Measurements from ENCODE around the gene PPP1R7. TPM values are rescaled to one million over a fixed set of nuclear protein-coding genes. Genes with fewer than 3 reads are reported as not detected.

The PPP1R7 gene
- total RNA-seq, 1 experiment from 2014 or later, result 39.5 TPM

DNA sequence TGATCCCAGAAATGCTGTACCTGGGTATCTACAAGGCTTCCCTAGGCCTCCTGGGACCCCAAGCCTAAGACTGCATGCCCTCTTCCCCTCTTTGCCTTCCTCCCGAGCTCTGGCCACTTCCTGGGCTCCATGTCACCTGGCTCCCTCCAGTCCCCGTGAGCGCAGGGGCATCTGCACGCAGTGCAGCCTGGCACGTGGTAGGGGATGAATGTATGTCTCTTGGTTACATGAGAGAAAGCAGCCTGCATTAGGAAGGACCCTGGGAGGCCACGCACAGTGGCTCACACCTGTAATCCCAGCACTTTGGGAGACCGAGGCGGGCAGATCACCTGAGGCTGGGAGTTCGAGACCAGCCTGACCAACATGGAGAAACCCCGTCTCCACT lies 16.8 kb upstream of the PPP1R7 start:
- no peak overlapping the region for H3K9ac ChIP-seq (ENCODE audit: low read length)
- H3K27ac ChIP-seq (ENCODE audit: low read length), result no peak overlapping the region
- DNase-seq, result no peak
- H3K36me3 ChIP-seq (ENCODE audit: insufficient read depth, low read length), result no peaks in the 10 kb centered on the region; the same call in 1 of the 2 replicates
- no peak overlapping the region for H3K4me3 ChIP-seq (ENCODE audit: low read length)
- H3K9me3 ChIP-seq (ENCODE audit: low read length), result no peaks in the 10 kb centered on the region
- no peaks in the 10 kb centered on the region for H3K27me3 ChIP-seq (ENCODE audit: low read length)
- H3K9me2 ChIP-seq (replicated peaks; ENCODE audit: insufficient read depth, low read length), result no peaks in the 10 kb centered on the region
- H4K20me1 ChIP-seq (ENCODE audit: insufficient read depth, low read depth, low read length), result no peaks in the 10 kb centered on the region
- no peaks in the 10 kb centered on the region for H3K4me1 ChIP-seq (ENCODE audit: low read length)
- H2AFZ ChIP-seq (ENCODE audit: low read length), result no peak overlapping the region
- no peak overlapping the region for H3K4me2 ChIP-seq (ENCODE audit: low read depth, low read length, poor library complexity, severe bottlenecking)
- no peaks in the 10 kb centered on the region for H3K79me2 ChIP-seq (ENCODE audit: low read length)

DNA sequence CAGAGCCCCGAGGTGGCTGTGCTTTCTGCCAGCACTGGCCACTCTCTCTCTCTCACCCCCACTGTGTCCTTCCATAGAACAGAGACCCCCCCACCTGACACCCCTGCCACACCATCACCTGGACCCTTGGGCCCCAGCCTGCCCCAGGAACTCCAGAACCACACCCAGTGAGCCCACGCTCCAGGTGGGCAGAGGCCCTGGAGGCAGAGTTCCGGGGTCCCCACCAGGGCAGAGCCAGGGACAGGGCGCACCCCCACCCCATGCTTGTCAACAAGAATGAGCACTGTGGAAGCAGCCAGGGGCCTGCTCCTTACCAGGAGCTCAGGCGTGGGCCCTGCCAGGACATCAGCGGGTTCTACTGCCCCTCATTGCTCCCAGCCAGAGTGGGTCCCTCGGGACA lies 15.6 kb upstream of the PPP1R7 start:
- no peaks in the 10 kb centered on the region for H4K20me1 ChIP-seq (ENCODE audit: insufficient read depth, low read depth, low read length)
- H3K9me2 ChIP-seq (replicated peaks; ENCODE audit: insufficient read depth, low read length), result no peaks in the 10 kb centered on the region
- H3K36me3 ChIP-seq (ENCODE audit: insufficient read depth, low read length), result no peaks in the 10 kb centered on the region; the same call in 1 of the 2 replicates
- no peak overlapping the region for H3K27ac ChIP-seq (ENCODE audit: low read length)
- H3K4me3 ChIP-seq (ENCODE audit: low read length), result no peak overlapping the region
- no peaks in the 10 kb centered on the region for H3K27me3 ChIP-seq (ENCODE audit: low read length)
- H3K4me1 ChIP-seq (ENCODE audit: low read length), result no peaks in the 10 kb centered on the region
- no peak overlapping the region for H3K4me2 ChIP-seq (ENCODE audit: low read depth, low read length, poor library complexity, severe bottlenecking)
- H3K9ac ChIP-seq (ENCODE audit: low read length), result no peak overlapping the region
- no peaks in the 10 kb centered on the region for H3K9me3 ChIP-seq (ENCODE audit: low read length)
- no peak for DNase-seq
- no peak overlapping the region for H2AFZ ChIP-seq (ENCODE audit: low read length)
- no peaks in the 10 kb centered on the region for H3K79me2 ChIP-seq (ENCODE audit: low read length)

DNA sequence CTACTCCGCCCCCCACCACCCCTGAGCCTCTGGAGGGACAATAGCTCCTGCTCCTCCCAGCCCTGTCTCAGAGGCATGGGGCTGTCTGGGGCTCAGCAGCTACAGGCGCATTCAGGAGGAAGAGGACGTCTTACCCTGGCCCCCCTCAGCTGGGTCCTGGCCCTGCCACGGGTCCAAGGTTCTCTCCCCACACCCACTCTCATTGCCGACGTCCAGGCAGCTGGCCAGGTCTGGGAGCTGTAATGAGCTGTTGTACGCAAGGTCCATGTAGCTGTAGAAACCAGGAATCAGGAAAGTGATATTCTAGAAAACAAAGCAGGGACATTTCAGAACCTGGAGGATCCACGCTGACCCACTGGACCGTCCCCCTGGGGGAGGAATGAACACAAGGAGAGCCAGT lies 14.5 kb upstream of the PPP1R7 start:
- Histone ChIP-seq H3K9me2 (replicated peaks; ENCODE audit: insufficient read depth, low read length) (no peaks in the 10 kb centered on the region), H3K9ac (ENCODE audit: low read length) (no peak overlapping the region), H2AFZ (ENCODE audit: low read length) (no peak overlapping the region), H3K4me1 (ENCODE audit: low read length) (no peaks in the 10 kb centered on the region), H3K79me2 (ENCODE audit: low read length) (0 out of 2 replicates have a peak, but pooled peaks cover 1% of the 10 kb centered on the region), H3K36me3 (ENCODE audit: insufficient read depth, low read length) (no peaks in the 10 kb centered on the region), H3K4me3 (ENCODE audit: low read length) (no peak overlapping the region), H3K27me3 (ENCODE audit: low read length) (no peaks in the 10 kb centered on the region), H3K27ac (ENCODE audit: low read length) (no peak overlapping the region), H4K20me1 (ENCODE audit: insufficient read depth, low read depth, low read length) (no peaks in the 10 kb centered on the region), H3K9me3 (ENCODE audit: low read length) (no peaks in the 10 kb centered on the region), H3K4me2 (ENCODE audit: low read depth, low read length, poor library complexity, severe bottlenecking) (no peak overlapping the region)
- DNase-seq, result no peak

DNA sequence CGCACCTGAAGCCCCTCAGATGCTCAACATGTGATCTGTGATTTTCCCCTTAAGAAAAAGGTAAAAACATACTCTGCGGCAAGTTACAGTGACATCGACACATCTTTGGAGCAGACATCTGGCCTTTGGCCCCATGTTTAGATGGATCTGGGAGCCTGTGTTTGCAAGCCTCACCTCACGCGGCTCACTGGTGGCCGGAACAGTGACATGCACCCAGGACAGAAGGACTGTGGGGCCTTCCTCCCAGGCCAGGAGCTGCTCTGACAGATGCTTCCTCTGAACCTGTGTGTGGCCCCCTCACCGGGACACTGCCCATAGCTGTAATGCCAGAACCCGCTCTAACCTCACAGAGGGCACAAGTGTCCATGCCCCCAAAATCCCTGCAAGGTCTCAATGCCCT lies 14.1 kb upstream of the PPP1R7 start:
- no peaks in the 10 kb centered on the region for H3K9me3 ChIP-seq (ENCODE audit: low read length)
- no peaks in the 10 kb centered on the region for H3K4me1 ChIP-seq (ENCODE audit: low read length)
- H3K4me2 ChIP-seq (ENCODE audit: low read depth, low read length, poor library complexity, severe bottlenecking), result no peak overlapping the region
- H3K4me3 ChIP-seq (ENCODE audit: low read length), result no peak overlapping the region
- H3K36me3 ChIP-seq (ENCODE audit: insufficient read depth, low read length), result no peaks in the 10 kb centered on the region
- no peaks in the 10 kb centered on the region for H4K20me1 ChIP-seq (ENCODE audit: insufficient read depth, low read depth, low read length)
- H3K79me2 ChIP-seq (ENCODE audit: low read length), result 0 out of 2 replicates have a peak, but pooled peaks cover 3% of the 10 kb centered on the region
- H3K9me2 ChIP-seq (replicated peaks; ENCODE audit: insufficient read depth, low read length), result no peaks in the 10 kb centered on the region
- no peak overlapping the region for H3K9ac ChIP-seq (ENCODE audit: low read length)
- no peak for DNase-seq
- H3K27me3 ChIP-seq (ENCODE audit: low read length), result no peaks in the 10 kb centered on the region
- H2AFZ ChIP-seq (ENCODE audit: low read length), result no peak overlapping the region
- H3K27ac ChIP-seq (ENCODE audit: low read length), result no peak overlapping the region

DNA sequence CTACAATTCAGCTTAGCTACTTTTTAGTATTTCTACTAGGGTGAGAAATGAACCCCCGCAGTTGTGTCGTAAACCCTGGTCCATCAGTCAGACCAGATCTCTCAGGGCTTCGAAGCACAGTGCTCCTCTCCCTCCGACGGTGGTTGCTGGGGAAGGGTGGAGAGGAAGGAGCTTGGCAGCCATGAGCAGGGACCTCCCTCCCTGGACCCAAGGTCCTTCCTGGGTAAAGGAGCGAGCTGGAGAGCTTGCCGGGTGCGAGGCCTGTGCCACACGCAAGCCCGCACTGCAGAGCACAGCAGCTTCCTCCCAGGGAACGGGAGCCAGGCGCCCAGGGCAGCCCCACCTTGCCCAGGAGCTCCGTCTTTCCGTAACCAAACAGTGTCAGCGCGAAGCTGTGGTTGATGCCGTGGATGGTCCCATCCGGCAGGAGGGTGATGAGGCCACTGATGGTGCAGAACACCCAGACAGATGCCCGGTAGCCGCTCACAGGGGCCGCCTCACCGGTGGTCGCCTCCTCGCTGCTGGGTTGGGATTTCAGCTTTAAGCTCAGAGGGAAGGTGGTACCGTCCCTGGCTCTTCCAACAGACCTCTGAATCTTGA lies 13.5 kb upstream of the PPP1R7 start:
- no peak overlapping the region for H3K27ac ChIP-seq (ENCODE audit: low read length)
- no peaks in the 10 kb centered on the region for H3K9me2 ChIP-seq (replicated peaks; ENCODE audit: insufficient read depth, low read length)
- H3K79me2 ChIP-seq (ENCODE audit: low read length), result peaks cover 5% of the 10 kb centered on the region; the same call in 1 of the 2 replicates
- H3K9me3 ChIP-seq (ENCODE audit: low read length), result no peaks in the 10 kb centered on the region
- H2AFZ ChIP-seq (ENCODE audit: low read length), result no peak overlapping the region
- no peak overlapping the region for H3K9ac ChIP-seq (ENCODE audit: low read length)
- H4K20me1 ChIP-seq (ENCODE audit: insufficient read depth, low read depth, low read length), result no peaks in the 10 kb centered on the region
- DNase-seq, result no peak
- no peaks in the 10 kb centered on the region for H3K4me1 ChIP-seq (ENCODE audit: low read length)
- no peak overlapping the region for H3K4me3 ChIP-seq (ENCODE audit: low read length)
- H3K27me3 ChIP-seq (ENCODE audit: low read length), result no peaks in the 10 kb centered on the region
- H3K4me2 ChIP-seq (ENCODE audit: low read depth, low read length, poor library complexity, severe bottlenecking), result no peak overlapping the region
- H3K36me3 ChIP-seq (ENCODE audit: insufficient read depth, low read length), result no peaks in the 10 kb centered on the region

DNA sequence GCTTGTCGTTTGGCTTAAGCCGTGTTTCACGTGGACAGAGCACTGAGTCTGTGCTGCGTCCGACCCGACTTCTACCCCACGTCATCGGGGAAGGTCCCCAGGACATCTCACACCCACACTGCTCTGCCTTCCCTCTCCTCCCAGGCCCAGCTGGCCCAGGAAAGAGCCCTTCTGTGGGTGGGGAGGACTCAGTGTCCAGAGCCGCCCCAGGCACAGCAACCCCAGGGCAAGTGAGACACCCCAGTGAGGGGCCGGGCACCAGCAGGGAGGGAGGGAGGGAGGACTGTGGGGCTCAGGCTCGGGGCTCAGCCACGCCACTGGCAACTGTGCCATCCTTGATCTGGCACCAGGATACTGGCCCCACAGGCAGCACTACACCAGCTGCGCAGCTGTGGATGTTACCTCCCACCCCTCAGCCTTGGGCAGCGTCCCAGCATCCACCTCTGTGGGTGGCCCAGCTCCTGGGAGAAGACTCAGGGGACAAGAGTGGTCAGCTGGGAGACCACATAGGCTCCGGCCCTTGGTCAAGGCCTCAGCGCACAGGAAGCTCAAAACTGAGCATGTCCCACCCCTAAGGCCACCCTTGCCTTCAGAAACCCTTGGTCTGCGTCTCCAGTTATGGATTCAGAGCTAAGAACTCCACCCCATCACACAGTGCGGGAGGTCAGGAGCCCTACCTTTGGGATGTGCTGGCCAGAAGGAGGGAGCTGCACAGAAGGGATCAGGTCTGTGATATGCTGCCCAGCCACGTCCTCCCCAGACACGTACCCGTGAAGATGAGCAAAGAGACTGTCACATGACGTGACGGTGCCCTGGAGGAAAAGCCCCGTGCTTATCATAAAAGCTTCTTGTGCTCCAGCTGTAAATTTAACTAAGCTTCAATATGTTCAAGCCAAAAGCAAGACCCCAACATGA lies 12.7 kb upstream of the PPP1R7 start:
- no peaks in the 10 kb centered on the region for H3K36me3 ChIP-seq (ENCODE audit: insufficient read depth, low read length)

DNA sequence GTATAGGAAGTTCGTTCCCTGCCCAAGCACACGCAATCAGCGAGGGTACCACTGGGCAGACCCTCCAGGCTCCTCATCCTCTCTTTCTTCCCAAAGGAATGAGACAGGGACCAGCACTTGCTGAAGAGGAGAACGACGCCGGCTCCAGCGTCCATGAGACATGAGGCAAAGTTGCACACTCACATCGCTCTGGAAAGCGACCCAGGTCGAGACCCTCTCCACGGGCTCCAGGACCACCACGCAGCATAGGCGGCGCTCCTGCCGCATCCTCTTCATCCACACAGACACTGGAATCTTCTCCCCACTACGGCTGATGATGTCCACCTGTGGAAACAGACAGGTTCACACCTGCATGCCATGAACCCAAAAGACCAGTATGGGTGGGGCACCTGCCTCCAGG lies 11.8 kb upstream of the PPP1R7 start:
- Histone ChIP-seq H3K79me2 (ENCODE audit: low read length) (peaks cover 17% of the 10 kb centered on the region), H3K9me3 (ENCODE audit: low read length) (no peaks in the 10 kb centered on the region), H3K36me3 (ENCODE audit: insufficient read depth, low read length) (no peaks in the 10 kb centered on the region)

More for the DNA sequence above, 12.7 kb upstream of the PPP1R7 start:
- Histone ChIP-seq H3K79me2 (ENCODE audit: low read length) (peaks cover 12% of the 10 kb centered on the region), H4K20me1 (ENCODE audit: insufficient read depth, low read depth, low read length) (no peaks in the 10 kb centered on the region), H3K4me1 (ENCODE audit: low read length) (no peaks in the 10 kb centered on the region), H3K9me3 (ENCODE audit: low read length) (no peaks in the 10 kb centered on the region), H3K27ac (ENCODE audit: low read length) (no peak overlapping the region), H3K4me3 (ENCODE audit: low read length) (no peak overlapping the region), H3K9ac (ENCODE audit: low read length) (no peak overlapping the region), H3K9me2 (replicated peaks; ENCODE audit: insufficient read depth, low read length) (no peaks in the 10 kb centered on the region), H3K27me3 (ENCODE audit: low read length) (no peaks in the 10 kb centered on the region), H3K4me2 (ENCODE audit: low read depth, low read length, poor library complexity, severe bottlenecking) (no peak overlapping the region), H2AFZ (ENCODE audit: low read length) (no peak overlapping the region)
- DNase-seq, result no peak

DNA sequence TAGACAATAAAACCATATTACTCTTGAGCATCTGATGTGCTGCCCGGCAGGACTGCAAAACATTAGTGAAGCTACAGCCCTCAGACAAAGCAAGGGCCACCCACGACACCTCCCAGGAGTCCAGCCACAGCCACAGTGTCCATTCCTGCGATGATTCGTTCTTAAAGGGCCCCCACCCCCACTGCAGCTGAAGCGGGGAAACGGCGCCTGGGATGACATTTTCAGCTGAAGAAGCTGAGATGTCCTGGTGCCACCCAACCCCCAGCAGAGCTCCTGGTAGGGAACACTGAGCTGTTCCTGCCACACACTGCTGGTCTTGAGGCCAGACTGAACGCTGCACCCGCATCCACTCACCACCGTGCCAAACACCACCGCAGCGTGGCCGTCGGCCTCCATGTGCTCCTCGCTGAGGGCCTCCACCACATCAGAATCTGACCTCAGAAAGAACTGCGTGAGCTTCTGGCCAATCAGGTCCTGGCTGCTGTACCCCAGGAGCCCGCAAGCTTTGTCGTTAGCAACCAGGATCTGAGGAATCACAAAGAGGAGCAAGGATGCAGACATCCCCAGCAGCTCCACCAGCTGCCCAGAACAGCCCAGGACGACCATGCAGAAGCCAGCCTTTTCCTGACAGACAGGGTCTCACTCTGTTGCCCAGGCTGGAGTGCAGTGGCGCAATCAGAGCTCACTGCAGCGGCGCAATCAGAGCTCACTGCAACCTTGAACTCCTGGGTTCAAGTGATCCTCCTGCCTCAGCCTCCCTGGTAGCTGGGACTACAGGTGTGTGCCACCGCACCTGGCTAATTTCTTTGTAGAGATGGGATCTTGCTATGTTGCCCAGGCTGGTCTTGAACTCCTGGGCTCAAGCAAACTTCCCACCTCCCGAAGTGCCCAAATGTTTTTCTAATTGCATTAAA lies 10.5 kb upstream of the PPP1R7 start:
- Histone ChIP-seq H3K4me3 (ENCODE audit: low read length) (no peak overlapping the region), H3K9me2 (replicated peaks; ENCODE audit: insufficient read depth, low read length) (no peaks in the 10 kb centered on the region), H3K9me3 (ENCODE audit: low read length) (no peaks in the 10 kb centered on the region), H3K27ac (ENCODE audit: low read length) (no peak overlapping the region), H2AFZ (ENCODE audit: low read length) (no peak overlapping the region), H3K79me2 (ENCODE audit: low read length) (peaks cover 28% of the 10 kb centered on the region), H3K36me3 (ENCODE audit: insufficient read depth, low read length) (no peaks in the 10 kb centered on the region), H3K4me2 (ENCODE audit: low read depth, low read length, poor library complexity, severe bottlenecking) (no peak overlapping the region), H3K9ac (ENCODE audit: low read length) (no peak overlapping the region), H3K4me1 (ENCODE audit: low read length) (no peaks in the 10 kb centered on the region), H4K20me1 (ENCODE audit: insufficient read depth, low read depth, low read length) (no peaks in the 10 kb centered on the region), H3K27me3 (ENCODE audit: low read length) (no peaks in the 10 kb centered on the region)
- DNase-seq, result no peak

More for the DNA sequence above, 11.8 kb upstream of the PPP1R7 start:
- Histone ChIP-seq H3K27ac (ENCODE audit: low read length) (no peak overlapping the region), H2AFZ (ENCODE audit: low read length) (no peak overlapping the region), H3K9ac (ENCODE audit: low read length) (no peak overlapping the region), H3K4me1 (ENCODE audit: low read length) (no peaks in the 10 kb centered on the region), H3K27me3 (ENCODE audit: low read length) (no peaks in the 10 kb centered on the region), H3K4me3 (ENCODE audit: low read length) (no peak overlapping the region), H4K20me1 (ENCODE audit: insufficient read depth, low read depth, low read length) (no peaks in the 10 kb centered on the region), H3K4me2 (ENCODE audit: low read depth, low read length, poor library complexity, severe bottlenecking) (no peak overlapping the region), H3K9me2 (replicated peaks; ENCODE audit: insufficient read depth, low read length) (no peaks in the 10 kb centered on the region)
- no peak for DNase-seq

Data from Karpas-422 (cell line).